Activated CD4-positive, alpha-beta T cell treated with anti-CD3 and anti-CD28 coated beads, Interleukin-2, amount 10 ng/mL, durations not matched to agents 24 days and 14 days (primary cell): Measurements from ENCODE around the gene RELL2. TPM values are rescaled to one million over a fixed set of nuclear protein-coding genes. Genes with fewer than 3 reads are reported as not detected.

Experiments
- DNase-seq: peaks from one replicate; pipeline ENCODE4 v3.0.0; 2022
- H3K27ac Mint-ChIP-seq: one replicate; pipeline ENCODE4 v1.8.0; 2022; ENCODE audit warnings: mild to moderate bottlenecking, mixed read lengths
- H3K27me3 Mint-ChIP-seq: one replicate; pipeline ENCODE4 v1.8.0; 2022; ENCODE audit warnings: mixed read lengths
- H3K36me3 Mint-ChIP-seq: one replicate; pipeline ENCODE4 v1.8.0; 2022; ENCODE audit warnings: low read depth, mild to moderate bottlenecking, mixed read lengths
- H3K4me1 Mint-ChIP-seq: one replicate; pipeline ENCODE4 v1.8.0; 2021; ENCODE audit warnings: mixed read lengths
- H3K4me3 Mint-ChIP-seq: one replicate; pipeline ENCODE4 v1.8.0; 2022; ENCODE audit warnings: mild to moderate bottlenecking, moderate library complexity, mixed read lengths
- H3K9me3 Mint-ChIP-seq: one replicate; pipeline ENCODE4 v1.8.0; 2021; ENCODE audit warnings: mixed read lengths
- intact Hi-C: fragments of 100-400 bp; cut with micrococcal nuclease; formaldehyde crosslinking; loops from one replicate; pipeline ENCODE4 v1.15.1; 2023
- total RNA-seq: library from RNA; stranded (reverse); gene quantifications from 2 replicates; pipeline ENCODE4 v1.2.3, GENCODE V29; 2022

RELL2 gene
- total RNA-seq, 1 donor from 2014 or later: 24.1 TPM

GRCh38 chr5:141665995-141666940, 29.5 kb downstream of the RELL2 start:
- H3K36me3 Mint-ChIP-seq: peaks cover 2% of the 10 kb centered on the region
- no peaks in the 10 kb centered on the region for H3K9me3 Mint-ChIP-seq
- DNase-seq: no peak
- peaks cover 4% of the 10 kb centered on the region for H3K4me1 Mint-ChIP-seq
- H3K4me3 Mint-ChIP-seq: no peak overlapping the region
- no peaks in the 10 kb centered on the region for H3K27me3 Mint-ChIP-seq
- no peak overlapping the region for H3K27ac Mint-ChIP-seq
- intact Hi-C loops: loop anchor here (1.0 to 10.0 kb wide), 4 partner anchors 27 to 213 kb away; no protein-coding TSS in a partner anchor

- no peak overlapping the region for H3K27ac Mint-ChIP-seq
- no peak overlapping the region for H3K4me3 Mint-ChIP-seq
- no peaks in the 10 kb centered on the region for H3K9me3 Mint-ChIP-seq
- intact Hi-C loops: loop anchor here (10.0 kb wide), 1 partner anchor 146 kb away; no protein-coding TSS in a partner anchor
- peaks cover 4% of the 10 kb centered on the region for H3K4me1 Mint-ChIP-seq
- no peaks in the 10 kb centered on the region for H3K27me3 Mint-ChIP-seq
- H3K36me3 Mint-ChIP-seq: peaks cover 2% of the 10 kb centered on the region
- no peak for DNase-seq
Measured at GRCh38 chr5:141668601-141669265, 31.9 kb downstream of the RELL2 start.

GRCh38 chr5:141669520-141669919, 32.7 kb downstream of the RELL2 start:
- Mint-ChIP-seq H3K27me3 (no peaks in the 10 kb centered on the region), H3K4me3 (no peak overlapping the region), H3K9me3 (no peaks in the 10 kb centered on the region), H3K36me3 (peaks cover 2% of the 10 kb centered on the region), H3K4me1 (peaks cover 4% of the 10 kb centered on the region), H3K27ac (no peak overlapping the region)
- no peak for DNase-seq
- intact Hi-C loops: loop anchor here (10.0 kb wide), 1 partner anchor 145 kb away; no protein-coding TSS in a partner anchor

- Mint-ChIP-seq H3K27ac (no peak overlapping the region), H3K9me3 (no peaks in the 10 kb centered on the region), H3K27me3 (peaks cover under 1% of the 10 kb centered on the region), H3K36me3 (peaks cover 4% of the 10 kb centered on the region), H3K4me1 (no peaks in the 10 kb centered on the region), H3K4me3 (no peak overlapping the region)
- intact Hi-C loops: no loop called here
- DNase-seq: no peak
Measured at GRCh38 chr5:141672071-141672840, 35.5 kb downstream of the RELL2 start.

- intact Hi-C loops: no loop called here
- peaks cover 3% of the 10 kb centered on the region for H3K27me3 Mint-ChIP-seq
- no peak for DNase-seq
- H3K9me3 Mint-ChIP-seq: no peaks in the 10 kb centered on the region
- H3K4me3 Mint-ChIP-seq: no peak overlapping the region
- no peak overlapping the region for H3K27ac Mint-ChIP-seq
- H3K4me1 Mint-ChIP-seq: no peaks in the 10 kb centered on the region
- peaks cover 5% of the 10 kb centered on the region for H3K36me3 Mint-ChIP-seq
Measured at GRCh38 chr5:141672841-141673813, 36.3 kb downstream of the RELL2 start.

GRCh38 chr5:141674747-141675146, 38.0 kb downstream of the RELL2 start:
- peaks cover 3% of the 10 kb centered on the region for H3K27me3 Mint-ChIP-seq
- peaks cover 5% of the 10 kb centered on the region for H3K36me3 Mint-ChIP-seq
- H3K4me3 Mint-ChIP-seq: no peak overlapping the region
- H3K9me3 Mint-ChIP-seq: no peaks in the 10 kb centered on the region
- no peak for DNase-seq
- peaks cover 1% of the 10 kb centered on the region for H3K4me1 Mint-ChIP-seq
- no peak overlapping the region for H3K27ac Mint-ChIP-seq
- intact Hi-C loops: no loop called here

- Mint-ChIP-seq H3K27ac (no peak overlapping the region), H3K27me3 (peaks cover 3% of the 10 kb centered on the region), H3K9me3 (no peaks in the 10 kb centered on the region), H3K36me3 (peaks cover 5% of the 10 kb centered on the region), H3K4me3 (no peak overlapping the region), H3K4me1 (peaks cover 3% of the 10 kb centered on the region)
- DNase-seq: no peak
- intact Hi-C loops: no loop called here
Measured at GRCh38 chr5:141675672-141676071, 38.9 kb downstream of the RELL2 start.

- peaks cover 3% of the 10 kb centered on the region for H3K27me3 Mint-ChIP-seq
- H3K4me1 Mint-ChIP-seq: peaks cover 14% of the 10 kb centered on the region
- H3K27ac Mint-ChIP-seq: no peak overlapping the region
- H3K9me3 Mint-ChIP-seq: no peaks in the 10 kb centered on the region
- no peak overlapping the region for H3K4me3 Mint-ChIP-seq
- intact Hi-C loops: no loop called here
- peaks cover 5% of the 10 kb centered on the region for H3K36me3 Mint-ChIP-seq
- DNase-seq: no peak
Measured at GRCh38 chr5:141677415-141677814, 40.6 kb downstream of the RELL2 start.

GRCh38 chr5:141680178-141680577, 43.4 kb downstream of the RELL2 start:
- H3K36me3 Mint-ChIP-seq: peaks cover 3% of the 10 kb centered on the region
- no peaks in the 10 kb centered on the region for H3K9me3 Mint-ChIP-seq
- no peak overlapping the region for H3K4me3 Mint-ChIP-seq
- DNase-seq: no peak
- no peak overlapping the region for H3K27ac Mint-ChIP-seq
- H3K4me1 Mint-ChIP-seq: peaks cover 31% of the 10 kb centered on the region
- H3K27me3 Mint-ChIP-seq: peaks cover 3% of the 10 kb centered on the region
- intact Hi-C loops: no loop called here

GRCh38 chr5:141680751-141681201, 44.0 kb downstream of the RELL2 start:
- Mint-ChIP-seq H3K27ac (no peak overlapping the region), H3K36me3 (peaks cover 3% of the 10 kb centered on the region), H3K4me1 (peaks cover 31% of the 10 kb centered on the region), H3K9me3 (no peaks in the 10 kb centered on the region), H3K27me3 (peaks cover 3% of the 10 kb centered on the region), H3K4me3 (peak overlapping the region; percentile 69)
- DNase-seq: no peak
- intact Hi-C loops: no loop called here

GRCh38 chr5:141681295-141681694, 44.5 kb downstream of the RELL2 start:
- intact Hi-C loops: no loop called here
- Mint-ChIP-seq H3K36me3 (peaks cover 3% of the 10 kb centered on the region), H3K27ac (peak overlapping the region; percentile 66), H3K4me3 (peak overlapping the region; percentile 69), H3K9me3 (no peaks in the 10 kb centered on the region), H3K4me1 (peaks cover 31% of the 10 kb centered on the region), H3K27me3 (peaks cover 3% of the 10 kb centered on the region)
- DNase-seq: no peak

GRCh38 chr5:141681695-141682641, 45.2 kb downstream of the RELL2 start, which contains the start of gene ARAP3:
ARAP3 (minus strand) TSS chr5:141682230; CDS start chr5:141680486, 1,744 bp downstream.
- Mint-ChIP-seq H3K27me3 (peaks cover 3% of the 10 kb centered on the region), H3K36me3 (peaks cover 3% of the 10 kb centered on the region), H3K4me1 (peaks cover 31% of the 10 kb centered on the region), H3K4me3 (peak within 1 kb of the TSS; percentile 80), H3K27ac (peak within 1 kb of the TSS; percentile 81), H3K9me3 (no peaks in the 10 kb centered on the region)
- intact Hi-C loops: no loop called here
- peak; percentile 82 for DNase-seq
